WTC11 (cell line): ENCODE results near the gene MACROD2.

ENCODE experiments used
- ATF6 ChIP-seq: sonication (generic); formaldehyde crosslinking; IDR thresholded peaks from 2 replicates; pipeline ENCODE4 v1.8.1; 2023; ENCODE audit warnings: mild to moderate bottlenecking, missing genetic modification reagents
- CBFB ChIP-seq: sonication (generic); formaldehyde crosslinking; IDR thresholded peaks from 2 replicates; pipeline ENCODE4 v1.8.1; 2022; ENCODE audit warnings: mild to moderate bottlenecking, low read depth, missing genetic modification reagents
- CTCF ChIP-seq: fragments of 200-600 bp; IDR thresholded peaks from 2 replicates; pipeline ENCODE4 v1.8.0; 2022; ENCODE audit warnings: antibody characterized with exemption
- E2F1 ChIP-seq: sonication (generic); formaldehyde crosslinking; IDR thresholded peaks from 2 replicates; pipeline ENCODE4 v1.8.0; 2022; ENCODE audit warnings: mild to moderate bottlenecking, missing genetic modification reagents
- E2F4 ChIP-seq: sonication (generic); formaldehyde crosslinking; IDR thresholded peaks from 2 replicates; pipeline ENCODE4 v1.8.1; 2022; ENCODE audit warnings: low read depth, mild to moderate bottlenecking, moderate library complexity, missing genetic modification reagents, borderline replicate concordance
- ESRRA ChIP-seq: sonication (generic); formaldehyde crosslinking; IDR thresholded peaks from 2 replicates; pipeline ENCODE4 v1.8.1; 2022; ENCODE audit warnings: mild to moderate bottlenecking, missing genetic modification reagents, borderline replicate concordance
- FOXP4 ChIP-seq: sonication (generic); formaldehyde crosslinking; IDR thresholded peaks from 2 replicates; pipeline ENCODE4 v1.8.0; 2022; ENCODE audit warnings: mild to moderate bottlenecking, missing genetic modification reagents
- MAX ChIP-seq: sonication (generic); formaldehyde crosslinking; IDR thresholded peaks from 2 replicates; pipeline ENCODE4 v1.8.0; 2022; ENCODE audit warnings: mild to moderate bottlenecking, missing genetic modification reagents
- NR3C1 ChIP-seq: sonication (generic); formaldehyde crosslinking; conservative IDR thresholded peaks from 2 replicates; pipeline ENCODE4 v1.8.1; 2023; ENCODE audit warnings: low read depth, mild to moderate bottlenecking, missing genetic modification reagents
- USF1 ChIP-seq: sonication (generic); formaldehyde crosslinking; IDR thresholded peaks from 2 replicates; pipeline ENCODE4 v1.8.0; 2022; ENCODE audit warnings: mild to moderate bottlenecking, missing genetic modification reagents
- USF2 ChIP-seq: sonication (generic); formaldehyde crosslinking; IDR thresholded peaks from 2 replicates; pipeline ENCODE4 v1.8.1; 2023; ENCODE audit warnings: mild to moderate bottlenecking, missing genetic modification reagents, moderate library complexity
- ZNF232 ChIP-seq: sonication (generic); formaldehyde crosslinking; IDR thresholded peaks from 2 replicates; pipeline ENCODE4 v1.8.0; 2022; ENCODE audit warnings: mild to moderate bottlenecking, missing genetic modification reagents
- ZNF416 ChIP-seq: fragments of 250-450 bp; sonication (Bioruptor Pico); IDR thresholded peaks from 2 replicates; pipeline ENCODE4 v1.9.0; 2021; ENCODE audit warnings: mild to moderate bottlenecking, inconsistent platforms
- ZNF512 ChIP-seq: sonication (generic); formaldehyde crosslinking; IDR thresholded peaks from 2 replicates; pipeline ENCODE4 v1.8.1; 2022; ENCODE audit warnings: missing genetic modification reagents, borderline replicate concordance

GRCh38 chr20:14178528-14178927, 183.2 kb downstream of the MACROD2 start:
- TF ChIP-seq CTCF = no peak
- TF ChIP-seq MAX (CRISPR knock-in tag) = no peak
- TF ChIP-seq E2F1 (CRISPR knock-in tag) = no peak
- no peak for TF ChIP-seq FOXP4 (CRISPR knock-in tag)
- no peak for TF ChIP-seq CBFB (CRISPR knock-in tag)
- TF ChIP-seq ESRRA = no peak
- TF ChIP-seq E2F4 (CRISPR knock-in tag) = no peak
- TF ChIP-seq USF1 (CRISPR knock-in tag) = no peak
- no peak for TF ChIP-seq ATF6
- TF ChIP-seq ZNF416 = no peak
- TF ChIP-seq USF2 = no peak
- TF ChIP-seq ZNF232 = no peak
- no peak for TF ChIP-seq ZNF512 (CRISPR knock-in tag)
- no peak for TF ChIP-seq NR3C1 (CRISPR knock-in tag)
